AG04450 (cell line): ENCODE data around the gene TANGO6. TPM values are rescaled to one million over a fixed set of nuclear protein-coding genes. Genes with fewer than 3 reads are reported as not detected.

ENCODE experiments used
- CTCF ChIA-PET: fragments of 300-600, 350-600 bp; formaldehyde crosslinking; extraction: SDS; loops from one replicate; lab custom pipeline; 2022; ENCODE audit warnings: antibody characterized with exemption, inconsistent platforms; lab: Charles Lee
- POLR2A ChIA-PET: fragments of 350-600 bp; formaldehyde crosslinking; extraction: SDS; loops from one replicate; lab custom pipeline; 2021; ENCODE audit warnings: antibody characterized with exemption, inconsistent platforms; lab: Yijun Ruan, JAX
- DNase-seq: peaks from one replicate; pipeline ENCODE4 v3.0.0-alpha.2; 2011; ENCODE audit warnings: low read depth, low spot score
- H3K27ac ChIP-seq: one replicate; pipeline ENCODE4 v1.5.1; 2012; ENCODE audit warnings: low read depth, low read length, control low read depth
- H3K27me3 ChIP-seq: one replicate; pipeline ENCODE4 v1.6.0; 2012; ENCODE audit warnings: low read length; ENCODE audit not compliant: control insufficient read depth, insufficient read depth
- H3K4me3 ChIP-seq: 2 replicates; pipeline ENCODE4 v1.5.1; 2011; ENCODE audit warnings: mild to moderate bottlenecking, low read depth, low read length, control low read depth
- H3K9me3 ChIP-seq: 2 replicates; pipeline ENCODE4 v1.5.1; 2012; ENCODE audit warnings: low read length; ENCODE audit not compliant: control insufficient read depth, insufficient read depth
- polyA plus RNA-seq: library from polyadenylated mRNA; depleted of rRNA; stranded (reverse); fragments of >200 nt; gene quantifications from 2 replicates; pipeline ENCODE4 v1.2.3, GENCODE V29; 2011
- TF ChIP-seq, protein P1 (sequence below): IDR thresholded peaks from 2 replicates; pipeline ENCODE4 v1.5.1; 2011; ENCODE audit warnings: low read depth, low read length, control low read depth, inconsistent platforms

TANGO6 gene
- polyA plus RNA-seq, 1 experiment = 11.6 TPM

DNA sequence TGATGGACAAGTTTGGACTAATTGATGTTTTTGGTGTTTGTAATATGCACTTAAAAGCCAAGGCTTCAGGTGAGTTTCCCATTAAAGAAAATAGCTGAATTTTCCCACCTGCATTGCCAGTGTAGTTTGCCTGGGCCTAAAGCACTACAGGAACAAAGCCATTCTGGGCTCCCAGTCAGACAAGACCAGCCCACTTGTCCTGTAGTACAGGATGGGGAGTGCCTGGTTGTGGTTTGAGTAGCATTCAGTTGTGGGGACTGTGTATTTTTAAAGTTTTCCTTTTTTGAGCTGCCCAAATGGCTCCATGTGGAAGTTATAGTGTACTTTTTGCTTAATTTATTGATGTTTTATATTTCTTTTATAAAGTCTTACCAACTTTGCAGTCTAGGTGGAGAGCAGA is 91.7 kb downstream of the TANGO6 start:
- H3K27me3 ChIP-seq = no peaks in the 10 kb centered on the region
- ChIA-PET CTCF (no interaction called here), POLR2A (no interaction called here)
- TF ChIP-seq, protein P1, sequence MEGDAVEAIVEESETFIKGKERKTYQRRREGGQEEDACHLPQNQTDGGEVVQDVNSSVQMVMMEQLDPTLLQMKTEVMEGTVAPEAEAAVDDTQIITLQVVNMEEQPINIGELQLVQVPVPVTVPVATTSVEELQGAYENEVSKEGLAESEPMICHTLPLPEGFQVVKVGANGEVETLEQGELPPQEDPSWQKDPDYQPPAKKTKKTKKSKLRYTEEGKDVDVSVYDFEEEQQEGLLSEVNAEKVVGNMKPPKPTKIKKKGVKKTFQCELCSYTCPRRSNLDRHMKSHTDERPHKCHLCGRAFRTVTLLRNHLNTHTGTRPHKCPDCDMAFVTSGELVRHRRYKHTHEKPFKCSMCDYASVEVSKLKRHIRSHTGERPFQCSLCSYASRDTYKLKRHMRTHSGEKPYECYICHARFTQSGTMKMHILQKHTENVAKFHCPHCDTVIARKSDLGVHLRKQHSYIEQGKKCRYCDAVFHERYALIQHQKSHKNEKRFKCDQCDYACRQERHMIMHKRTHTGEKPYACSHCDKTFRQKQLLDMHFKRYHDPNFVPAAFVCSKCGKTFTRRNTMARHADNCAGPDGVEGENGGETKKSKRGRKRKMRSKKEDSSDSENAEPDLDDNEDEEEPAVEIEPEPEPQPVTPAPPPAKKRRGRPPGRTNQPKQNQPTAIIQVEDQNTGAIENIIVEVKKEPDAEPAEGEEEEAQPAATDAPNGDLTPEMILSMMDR = no peak
- no peak overlapping the region for H3K4me3 ChIP-seq
- H3K9me3 ChIP-seq = no peaks in the 10 kb centered on the region
- DNase-seq = no peak
- H3K27ac ChIP-seq = no peak overlapping the region

DNA sequence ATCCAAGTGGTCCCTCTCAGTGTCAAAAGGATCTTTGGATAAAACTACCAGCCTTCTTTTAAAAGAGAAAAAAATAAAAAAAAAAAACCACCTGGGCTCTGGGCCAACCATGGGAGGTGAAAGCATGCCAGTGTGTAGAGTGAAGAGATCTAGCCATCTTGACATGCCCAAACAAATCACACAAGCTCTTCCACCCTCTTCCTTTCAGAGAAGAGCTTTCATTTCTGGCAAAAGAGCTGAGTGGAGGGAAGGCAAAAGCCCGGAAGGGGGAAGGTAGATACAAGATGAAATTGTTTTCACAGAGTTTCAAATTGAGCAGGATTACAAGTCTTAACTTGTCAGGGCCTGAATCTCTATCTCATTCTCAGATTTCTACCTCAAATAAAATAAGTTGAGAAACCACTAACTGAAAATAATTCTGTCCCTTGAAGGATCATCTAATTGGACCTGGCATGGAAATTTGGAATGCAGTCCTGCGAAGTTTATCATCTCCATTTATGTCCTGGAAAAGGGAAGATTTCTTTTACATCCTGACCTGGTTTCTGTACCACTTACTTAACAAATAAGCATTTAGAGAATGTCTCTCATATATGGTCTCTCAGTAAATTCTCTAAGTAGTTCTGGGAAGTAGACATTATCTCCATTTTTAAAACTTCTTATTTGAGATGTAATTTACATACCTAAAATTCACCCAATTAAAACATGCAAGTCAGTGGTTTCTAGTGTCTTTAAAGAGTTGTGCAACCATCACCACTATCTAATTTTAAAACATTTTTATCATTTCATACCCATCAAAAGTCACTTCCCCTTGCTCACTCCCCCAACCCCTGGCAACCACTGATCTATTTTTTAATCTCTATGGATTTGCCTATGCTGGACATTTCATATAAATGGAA is 93.7 kb downstream of the TANGO6 start:
- ChIA-PET CTCF (interaction anchor here (1.0 kb wide), 1 partner anchor 35 kb away, joined by 3 read pairs; no protein-coding TSS in a partner anchor), POLR2A (interaction anchor here (0.5 to 0.6 kb wide), 2 partner anchors 14 to 506 kb away, joined by 3 read pairs; no protein-coding TSS in a partner anchor)
- TF ChIP-seq, protein P1 = no peak
- no peaks in the 10 kb centered on the region for H3K27me3 ChIP-seq
- no peak for DNase-seq
- H3K4me3 ChIP-seq = no peak overlapping the region
- H3K27ac ChIP-seq = no peak overlapping the region
- H3K9me3 ChIP-seq = no peaks in the 10 kb centered on the region

DNA sequence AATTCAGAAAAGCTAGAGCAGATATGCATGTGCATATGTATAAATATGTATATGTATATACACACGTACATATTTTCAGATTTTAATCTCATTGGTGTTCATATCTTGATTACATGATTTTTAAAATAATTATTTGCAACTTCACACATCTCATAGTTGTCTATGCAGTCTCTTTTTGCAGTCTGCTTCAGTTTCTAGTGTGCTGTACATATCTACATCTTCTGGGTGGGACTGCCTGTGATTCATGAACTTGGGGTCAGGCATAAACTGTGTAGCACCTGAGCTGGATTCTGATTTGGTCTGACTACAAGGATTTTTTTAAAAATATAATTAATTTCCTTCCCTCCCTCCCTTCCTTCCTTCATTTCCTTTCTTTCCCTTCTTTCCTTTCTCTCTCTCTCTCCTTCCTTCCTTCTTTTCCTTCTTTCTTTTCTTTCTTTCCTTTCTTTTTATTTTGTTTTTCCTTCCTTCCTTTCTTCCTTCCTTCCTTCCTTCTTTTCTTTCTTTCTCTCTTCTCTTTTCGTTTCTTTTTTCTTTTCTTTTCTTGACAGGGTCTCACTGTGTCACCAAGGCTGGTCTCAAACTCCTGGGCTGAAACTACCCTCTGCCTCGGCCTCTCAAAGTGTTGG is 96.5 kb downstream of the TANGO6 start:
- Histone ChIP-seq H3K27me3 (no peaks in the 10 kb centered on the region), H3K27ac (no peak overlapping the region), H3K4me3 (no peak overlapping the region), H3K9me3 (peaks cover 6% of the 10 kb centered on the region; the same call in 1 of the 2 replicates)
- DNase-seq = no peak
- TF ChIP-seq, protein P1 = no peak
- ChIA-PET CTCF (interaction anchor here (0.7 to 1.8 kb wide), 3 partner anchors 37 to 184 kb away, joined by 3 to 5 read pairs (median 5); no protein-coding TSS in a partner anchor), POLR2A (no interaction called here)

DNA sequence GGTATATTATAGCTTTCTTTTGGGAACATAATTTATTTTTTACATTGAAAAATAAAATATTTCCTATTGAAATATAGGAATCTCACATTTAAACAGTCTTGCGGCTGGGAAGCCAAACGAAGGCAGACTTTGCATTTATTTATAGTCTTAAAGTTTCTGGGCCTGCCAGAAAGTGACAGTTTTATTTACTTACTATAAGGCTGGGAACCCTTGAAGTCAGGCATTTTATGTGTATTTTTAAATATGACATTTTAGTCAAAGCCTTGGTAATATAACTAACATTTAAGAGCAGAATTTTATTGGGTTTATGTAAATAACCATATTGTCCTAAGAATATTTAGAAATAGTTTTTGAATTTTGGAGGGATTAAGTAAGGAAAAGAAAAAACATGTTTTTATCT is 97.5 kb downstream of the TANGO6 start:
- TF ChIP-seq, protein P1 = no peak
- no peak for DNase-seq
- H3K27me3 ChIP-seq = no peaks in the 10 kb centered on the region
- H3K4me3 ChIP-seq = no peak overlapping the region
- H3K9me3 ChIP-seq = peaks cover 6% of the 10 kb centered on the region; the same call in 1 of the 2 replicates
- no peak overlapping the region for H3K27ac ChIP-seq
- POLR2A ChIA-PET = no interaction called here
- CTCF ChIA-PET = interaction anchor here (1.6 to 1.8 kb wide), 2 partner anchors 38 to 183 kb away, joined by 5 read pairs; no protein-coding TSS in a partner anchor
